ENCODE measurements around the gene FGF1.

GRCh38 chr5:142578161-142578830 lies 107.6 kb downstream of the FGF1 start:
- TF ChIP-seq POLR2A (IDR thresholded peaks at IDR 0.05) = no peak
- no peak for TF ChIP-seq CTCF (IDR thresholded peaks at IDR 0.05)
